Measurements from ENCODE around the gene DHRS4.
"Not testable (repeated sequence)": the region's sequence is repeated elsewhere in the genome, so short reads cannot be mapped to it uniquely, and the experiment has no call there.

GRCh38 chr14:23951136-23951466 lies 2.5 kb upstream of the DHRS4 start:
- TF ChIP-seq CTCF (IDR thresholded peaks at IDR 0.05; ENCODE audit: low read length); EZH2 (IDR thresholded peaks at IDR 0.05; ENCODE audit: borderline replicate concordance, low read length): not testable (repeated sequence)
